Transverse colon (tissue), 4 donors: ENCODE results near the gene ZWILCH. TPM values are rescaled to one million over a fixed set of nuclear protein-coding genes. Genes with fewer than 3 reads are reported as not detected.

Source experiments
- DNase-seq: peaks from one replicate; pipeline ENCODE4 v3.0.0-alpha.2; 2019
- H3K27ac ChIP-seq, 4 donors: fragments of 200-600 bp; sonication (generic); 2 replicates each; pipeline ENCODE4 v1.5.1; 2016 to 2018; ENCODE audit warnings: inconsistent platforms in 4 of 4
- H3K27me3 ChIP-seq: fragments of 200-600 bp; sonication (generic); 2 replicates; pipeline ENCODE4 v1.5.1; 2017; ENCODE audit warnings: inconsistent platforms
- H3K36me3 ChIP-seq, 4 donors: fragments of 200-600 bp; sonication (generic); 2 replicates each; pipeline ENCODE4 v1.5.1; 2017 to 2019; ENCODE audit warnings: inconsistent platforms in 4 of 4
- H3K4me1 ChIP-seq, 4 donors: fragments of 200-600 bp; sonication (generic); 2 replicates each; pipeline ENCODE4 v1.5.1; 2017 to 2020; ENCODE audit warnings: inconsistent platforms in 4 of 4
- H3K4me3 ChIP-seq, 4 donors: fragments of 200-600 bp; sonication (generic); 1 replicate in 1 of 4; 2 replicates in 3 of 4; pipeline versions ENCODE4 v1.5.1 to v1.6.1; 2017 to 2019; ENCODE audit warnings: inconsistent platforms in 4 of 4
- H3K9me3 ChIP-seq, 2 donors: fragments of 200-600 bp; sonication (generic); 2 replicates each; pipeline ENCODE4 v1.5.1; 2017 to 2019; ENCODE audit warnings: inconsistent platforms in 2 of 2
- EP300 ChIP-seq: sonication (generic); formaldehyde crosslinking; IDR thresholded peaks from one replicate; pipeline ENCODE4 v1.6.1; 2017; ENCODE audit warnings: antibody characterized with exemption, low read depth
- POLR2A ChIP-seq: fragments of 450-650 bp; IDR thresholded peaks from one replicate; pipeline ENCODE4 v1.6.1; 2016; ENCODE audit warnings: antibody characterized with exemption, mild to moderate bottlenecking, moderate library complexity
- POLR2AphosphoS5 ChIP-seq, 3 donors: sonication (generic); formaldehyde crosslinking; IDR thresholded peaks; one replicate each; pipeline ENCODE4 v1.6.1; 2016; ENCODE audit warnings: antibody characterized with exemption in 3 of 3
- WGBS, 2 donors: methylation state at CpG; one replicate each; pipeline ENCODE4 v1.1.5; 2018; ENCODE audit warnings: low coverage in 1 of 2; 5-methylcytosine and 5-hydroxymethylcytosine counted together
- in situ Hi-C, 4 donors: fragments of 200-750 bp; cut with MboI; loops; one replicate each; pipeline versions ENCODE4 v1.15.0 to v1.15.1; 2017; ENCODE audit warnings: low sequenced_read_pairs in 3 of 4, low pct_ligation_motif_present in 1 of 4, low pct_unique_long_range_greater_than_20kb in 1 of 4
- intact Hi-C: fragments of 100-400 bp; cut with DNase I; formaldehyde crosslinking; loops from one replicate; pipeline ENCODE4 v1.15.1; 2023; ENCODE audit warnings: low total_unique reads
- total RNA-seq, 4 donors: library from RNA; depleted of rRNA; stranded (reverse); fragments of >200 nt; gene quantifications; one replicate each; pipeline ENCODE4 v1.1.0, GENCODE V29; 2016
- TF ChIP-seq, protein P1 (sequence below), 5 experiments: fragments of 200-600 bp in 3 of 5; fragments of 450-650 bp in 2 of 5; sonication (generic) in 3 of 5; IDR thresholded peaks; 1 replicate in 2 of 5; 2 replicates in 3 of 5; pipeline ENCODE4 v1.5.1; 2016 to 2017; ENCODE audit warnings: antibody characterized with exemption in 5 of 5, inconsistent platforms in 3 of 5, mild to moderate bottlenecking in 2 of 5, moderate library complexity in 1 of 5

ZWILCH gene
- total RNA-seq, 4 donors from 2014 or later = 1.9 to 6.8 (median 4.4) TPM

DNA sequence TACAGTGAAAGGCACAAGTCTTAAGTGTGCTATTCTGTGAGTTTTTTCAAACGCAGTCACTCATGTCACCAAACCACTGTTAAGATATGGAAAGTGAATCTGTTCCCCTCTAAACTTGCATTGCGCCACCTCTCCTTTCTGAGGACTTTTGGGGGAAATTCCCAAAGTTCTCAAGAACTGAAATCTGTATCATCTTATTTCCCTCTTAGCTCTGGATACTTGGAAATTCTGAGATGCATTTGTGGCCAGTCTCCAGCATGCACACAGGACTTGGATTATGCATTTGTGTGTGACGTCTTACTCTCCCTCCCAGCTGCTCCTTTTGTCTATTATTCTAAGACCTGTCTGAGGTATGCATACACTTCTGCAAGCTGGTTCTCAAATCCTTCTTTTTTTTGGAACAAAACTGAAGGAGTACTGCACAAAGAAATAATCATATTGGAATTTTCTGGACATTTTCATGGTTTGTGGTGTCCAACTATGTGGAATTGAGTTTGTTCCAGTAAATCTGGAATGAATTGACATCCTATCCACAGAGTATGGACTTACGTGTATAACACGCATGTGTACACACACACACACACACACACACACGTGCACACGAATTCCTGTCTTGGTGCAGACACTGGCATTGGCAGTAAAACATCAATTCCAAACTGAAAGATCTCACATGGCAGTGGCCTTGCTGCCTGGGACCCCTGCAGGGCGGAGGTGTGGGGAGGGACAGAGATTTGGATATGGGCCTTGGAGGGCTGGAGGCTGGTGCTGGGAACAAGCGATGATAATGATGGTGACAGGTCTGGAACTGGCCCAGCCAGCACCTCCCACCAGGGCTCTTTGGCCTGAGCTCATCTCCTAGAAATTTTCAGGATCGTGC, 68.8 kb downstream of the ZWILCH start:
- Histone ChIP-seq H3K4me1 (no peaks in the 10 kb centered on the region), H3K36me3 (no peaks in the 10 kb centered on the region), H3K9me3 (no peaks in the 10 kb centered on the region), H3K4me3 (no peak overlapping the region), H3K27me3 (no peaks in the 10 kb centered on the region), H3K27ac (no peak overlapping the region)
- TF ChIP-seq POLR2AphosphoS5 (IDR thresholded peaks at IDR 0.05) (no peak), POLR2A (no peak), EP300 (no peak)
- TF ChIP-seq, protein P1, sequence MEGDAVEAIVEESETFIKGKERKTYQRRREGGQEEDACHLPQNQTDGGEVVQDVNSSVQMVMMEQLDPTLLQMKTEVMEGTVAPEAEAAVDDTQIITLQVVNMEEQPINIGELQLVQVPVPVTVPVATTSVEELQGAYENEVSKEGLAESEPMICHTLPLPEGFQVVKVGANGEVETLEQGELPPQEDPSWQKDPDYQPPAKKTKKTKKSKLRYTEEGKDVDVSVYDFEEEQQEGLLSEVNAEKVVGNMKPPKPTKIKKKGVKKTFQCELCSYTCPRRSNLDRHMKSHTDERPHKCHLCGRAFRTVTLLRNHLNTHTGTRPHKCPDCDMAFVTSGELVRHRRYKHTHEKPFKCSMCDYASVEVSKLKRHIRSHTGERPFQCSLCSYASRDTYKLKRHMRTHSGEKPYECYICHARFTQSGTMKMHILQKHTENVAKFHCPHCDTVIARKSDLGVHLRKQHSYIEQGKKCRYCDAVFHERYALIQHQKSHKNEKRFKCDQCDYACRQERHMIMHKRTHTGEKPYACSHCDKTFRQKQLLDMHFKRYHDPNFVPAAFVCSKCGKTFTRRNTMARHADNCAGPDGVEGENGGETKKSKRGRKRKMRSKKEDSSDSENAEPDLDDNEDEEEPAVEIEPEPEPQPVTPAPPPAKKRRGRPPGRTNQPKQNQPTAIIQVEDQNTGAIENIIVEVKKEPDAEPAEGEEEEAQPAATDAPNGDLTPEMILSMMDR (IDR thresholded peaks at IDR 0.05) = no peak
- no peak for DNase-seq
- intact Hi-C loops = no loop called here
- 68 to 76% methylated on average over 6 to 10 of the region's 10 CpGs for WGBS, 2 donors
- in situ Hi-C loops = no loop called here

DNA sequence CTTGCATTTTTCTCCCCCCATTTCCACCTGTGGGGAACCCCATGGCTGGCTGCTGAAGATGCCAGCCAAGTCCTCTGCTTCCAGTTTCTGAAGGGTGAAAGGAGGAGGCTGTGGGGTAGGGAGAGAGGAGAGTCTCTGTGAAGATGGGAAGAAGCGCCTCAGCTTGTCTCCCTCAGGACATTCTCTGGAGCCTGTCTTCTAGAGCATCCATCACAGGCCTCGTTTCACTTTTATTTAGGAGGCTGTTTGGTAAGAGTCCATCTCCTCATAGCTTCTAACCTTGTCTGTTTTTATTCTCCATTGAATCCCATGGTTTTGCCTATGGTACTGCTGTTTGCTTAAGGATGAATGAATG, 69.4 kb downstream of the ZWILCH start:
- H3K4me1 ChIP-seq = no peaks in the 10 kb centered on the region
- H3K4me3 ChIP-seq = no peak overlapping the region
- TF ChIP-seq EP300 = no peak
- TF ChIP-seq, protein P1 (IDR thresholded peaks at IDR 0.05) = no peak
- no peak for TF ChIP-seq POLR2AphosphoS5 (IDR thresholded peaks at IDR 0.05)
- no peak for TF ChIP-seq POLR2A
- WGBS, 2 donors = 84 to 86% methylated on average over 1 to 2 of the region's 2 CpGs
- H3K27me3 ChIP-seq = no peaks in the 10 kb centered on the region
- intact Hi-C loops = no loop called here
- no peaks in the 10 kb centered on the region for H3K9me3 ChIP-seq
- in situ Hi-C loops = no loop called here
- no peaks in the 10 kb centered on the region for H3K36me3 ChIP-seq
- no peak overlapping the region for H3K27ac ChIP-seq
- DNase-seq = no peak

GRCh38 chr15:66578286-66578875, 73.3 kb downstream of the ZWILCH start:
- Histone ChIP-seq H3K27ac (no peak overlapping the region), H3K27me3 (no peaks in the 10 kb centered on the region), H3K4me3 (no peak overlapping the region), H3K4me1 (no peaks in the 10 kb centered on the region), H3K36me3 (no peaks in the 10 kb centered on the region), H3K9me3 (no peaks in the 10 kb centered on the region)
- 39 to 69% methylated on average over 5 to 10 of the region's 10 CpGs for WGBS, 2 donors
- TF ChIP-seq, protein P1 (IDR thresholded peaks at IDR 0.05) = no peak
- TF ChIP-seq POLR2A (no peak), EP300 (no peak), POLR2AphosphoS5 (IDR thresholded peaks at IDR 0.05) (no peak)
- in situ Hi-C loops (no loop called here), intact Hi-C loops (no loop called here)
- no peak for DNase-seq

- intact Hi-C loops = no loop called here
- Histone ChIP-seq H3K36me3 (no peaks in the 10 kb centered on the region), H3K9me3 (no peaks in the 10 kb centered on the region), H3K27me3 (no peaks in the 10 kb centered on the region), H3K27ac (no peak overlapping the region), H3K4me3 (no peak overlapping the region), H3K4me1 (no peaks in the 10 kb centered on the region)
- in situ Hi-C loops = no loop called here
- TF ChIP-seq POLR2A = no peak
- TF ChIP-seq, protein P1 (IDR thresholded peaks at IDR 0.05) = no peak
- DNase-seq = no peak
- WGBS, 2 donors = 43 to 69% methylated on average over 1 to 3 of the region's 3 CpGs
These were observed 75.5 kb downstream of the ZWILCH start for GRCh38 chr15:66580643-66581042.
